T47D (cell line): Measurements from ENCODE around the gene KATNB1.
"Not testable (repeated sequence)": the region's sequence is repeated elsewhere in the genome, so short reads cannot be mapped to it uniquely, and the experiment has no call there.

Experiments used
- DNase-seq, 2 experiments: peaks; one replicate each; pipeline versions ENCODE4 v3.0.0 to v3.0.0-alpha.2; 2011 to 2012; ENCODE audit warnings: low read depth in 1 of 2, low spot score in 1 of 2
- JUND ChIP-seq: IDR thresholded peaks from 2 replicates; pipeline ENCODE4 v1.6.1; 2012; ENCODE audit warnings: low read depth
- in situ Hi-C: cut with HindIII; loops from 2 replicates; pipeline ENCODE4 v1.10.0; 2016; ENCODE audit warnings: low sequenced_read_pairs, low pct_unique_long_range_greater_than_20kb

KATNB1 gene

DNA sequence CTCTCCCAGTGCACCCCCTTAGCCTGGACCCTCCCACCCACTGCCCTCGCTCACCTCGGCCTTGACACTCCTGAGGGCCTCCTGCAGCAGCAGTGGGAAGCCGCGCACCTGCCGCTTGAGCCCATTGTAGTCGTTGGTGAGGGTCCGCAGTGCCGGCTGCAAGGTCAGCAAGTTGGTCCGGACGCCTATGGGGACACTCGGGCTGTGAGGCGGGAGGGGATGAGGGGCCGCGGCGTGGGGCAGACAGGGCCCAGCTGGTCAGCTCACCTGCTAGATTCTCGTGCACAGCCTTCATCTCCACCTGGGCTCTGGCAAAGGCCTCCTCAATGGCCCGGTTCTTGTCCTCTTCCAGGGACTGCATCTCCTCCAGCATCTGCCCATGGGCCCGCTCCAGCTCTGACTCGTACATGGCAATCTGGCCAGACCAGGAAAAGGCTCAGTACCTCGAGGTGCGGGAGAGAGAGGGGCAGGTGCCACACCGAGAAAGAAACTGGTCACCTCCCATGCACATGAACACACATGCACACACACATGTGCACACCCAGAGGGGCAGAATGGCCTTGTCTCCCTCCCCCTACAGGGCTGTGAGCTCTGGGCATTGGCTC, 34.1 kb downstream of the KATNB1 start:
- DNase-seq = no peak
- TF ChIP-seq JUND = no peak
- in situ Hi-C loops = no loop called here

- in situ Hi-C loops = no loop called here
- TF ChIP-seq JUND = no peak
- DNase-seq = no peak
Observed at GRCh38 chr16:57770361-57770760, 34.8 kb downstream of the KATNB1 start.

DNA sequence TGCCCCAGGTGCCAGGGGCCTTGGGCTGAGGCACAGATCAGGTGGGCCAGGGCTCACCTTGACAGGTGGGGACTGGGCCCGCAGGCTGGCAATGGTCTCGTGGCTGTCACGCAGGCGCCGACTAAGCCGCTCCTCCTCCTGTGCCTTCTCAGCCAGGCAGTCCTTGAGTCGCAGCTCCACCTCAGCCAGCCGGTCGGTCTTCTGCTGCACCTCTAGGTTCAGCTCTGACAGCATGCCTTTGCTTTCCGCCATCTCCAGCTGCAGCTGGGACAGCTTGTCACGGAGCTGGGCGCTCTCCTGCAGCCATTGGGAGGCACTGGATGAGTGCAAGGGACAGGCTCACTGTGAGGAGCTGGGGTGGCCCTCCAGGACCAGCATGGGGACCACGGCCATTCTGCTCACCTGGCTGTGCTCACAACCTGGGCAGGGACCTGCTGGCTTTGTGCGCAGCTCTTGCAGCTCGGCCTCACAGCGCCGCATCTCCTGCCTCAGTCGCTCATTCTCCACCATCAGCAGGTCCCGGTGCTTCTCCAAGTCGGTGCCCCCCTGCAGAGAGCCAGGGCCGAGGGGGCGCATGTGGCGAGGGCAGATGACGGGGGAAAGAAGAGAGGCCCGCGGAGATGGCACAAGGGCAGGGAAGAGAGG, 35.7 kb downstream of the KATNB1 start:
- TF ChIP-seq JUND = no peak
- DNase-seq = no peak
- in situ Hi-C loops = no loop called here

DNA sequence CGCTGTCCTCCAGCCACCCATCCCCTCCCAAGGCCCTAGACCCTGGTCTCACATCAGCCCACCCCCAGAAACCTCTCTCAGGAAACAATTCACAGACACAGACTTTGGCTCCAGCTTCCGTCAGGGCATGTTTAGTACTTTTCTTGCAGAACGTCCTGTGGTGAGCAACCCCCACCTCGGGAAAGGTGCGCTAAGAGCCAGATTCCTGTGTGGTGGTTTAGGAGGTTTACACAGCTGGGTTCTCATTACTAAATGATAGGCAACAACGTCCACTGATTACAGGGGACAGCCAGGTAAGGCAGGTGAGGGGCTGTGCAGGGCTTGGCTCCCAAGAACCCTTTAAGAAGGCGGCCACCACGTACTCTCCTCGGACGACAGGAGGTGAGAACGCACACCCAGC, 37.4 kb downstream of the KATNB1 start:
- TF ChIP-seq JUND = no peak
- DNase-seq = no peak
- in situ Hi-C loops = no loop called here

DNA sequence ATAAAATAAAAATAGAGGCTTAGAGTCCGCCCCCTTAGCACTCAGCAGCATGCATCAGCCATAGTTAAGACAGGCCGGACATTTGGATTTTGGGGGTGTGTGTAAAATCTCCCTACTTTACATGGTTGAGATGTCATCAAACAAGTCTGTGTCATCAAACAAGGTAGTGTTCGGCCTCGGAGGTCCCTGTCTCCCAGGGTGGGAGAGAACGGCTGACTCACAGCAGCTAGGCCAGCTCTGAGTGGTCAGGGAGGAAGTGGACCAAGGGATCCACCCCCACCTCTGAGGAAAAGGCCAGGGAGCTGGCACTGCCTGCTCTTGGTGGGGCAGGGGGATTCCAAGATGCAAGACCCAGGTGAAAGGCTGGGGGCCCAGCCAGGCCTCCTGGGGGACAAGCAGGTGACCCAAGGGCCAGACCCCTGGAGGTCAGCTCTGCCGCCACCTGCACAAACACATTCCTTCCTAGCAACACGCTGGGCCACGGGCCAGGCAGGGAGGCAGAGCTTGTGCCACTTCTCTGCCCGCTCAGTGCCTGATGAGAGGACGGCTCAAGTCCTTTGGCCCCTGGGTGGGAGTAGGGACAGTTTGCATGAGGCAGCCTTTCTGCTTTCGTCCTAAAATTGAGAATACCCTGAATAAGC, 38.2 kb downstream of the KATNB1 start:
- TF ChIP-seq JUND = no peak
- in situ Hi-C loops = no loop called here
- DNase-seq = no peak

DNA sequence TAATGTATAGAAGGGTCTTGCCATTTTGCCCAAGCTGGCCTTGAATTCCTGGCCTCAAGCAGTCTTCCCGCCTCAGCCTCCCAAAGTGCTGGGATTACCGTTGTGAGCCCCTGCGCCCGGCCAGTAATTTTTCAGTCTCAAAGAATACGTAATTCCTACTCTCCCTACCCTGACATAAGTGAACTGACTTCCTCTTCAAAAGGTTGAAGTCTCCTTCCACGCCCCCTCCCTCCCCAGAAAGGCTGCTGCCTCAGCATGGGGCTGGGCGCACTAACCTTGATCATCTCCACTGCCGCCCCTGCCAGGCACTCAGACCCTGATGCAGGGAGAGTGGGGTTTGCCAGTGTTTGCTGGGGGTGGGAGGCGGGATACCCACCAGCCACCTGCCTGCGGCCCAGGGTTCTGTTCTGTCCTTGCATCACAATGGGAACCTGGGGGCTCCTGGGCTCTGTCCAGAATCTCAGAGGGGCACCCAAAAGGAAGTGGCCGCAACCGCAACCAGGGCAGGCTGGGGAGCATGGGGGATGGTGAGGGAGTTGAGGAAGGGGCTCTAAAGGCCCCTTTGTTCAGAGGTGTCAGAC, 39.2 kb downstream of the KATNB1 start:
- in situ Hi-C loops = no loop called here
- TF ChIP-seq JUND = no peak
- DNase-seq = no peak

GRCh38 chr16:57775661-57776469, 40.3 kb downstream of the KATNB1 start:
- TF ChIP-seq JUND = no peak
- in situ Hi-C loops = no loop called here
- DNase-seq = peak in 1 of 2 experiments; percentile 19

DNA sequence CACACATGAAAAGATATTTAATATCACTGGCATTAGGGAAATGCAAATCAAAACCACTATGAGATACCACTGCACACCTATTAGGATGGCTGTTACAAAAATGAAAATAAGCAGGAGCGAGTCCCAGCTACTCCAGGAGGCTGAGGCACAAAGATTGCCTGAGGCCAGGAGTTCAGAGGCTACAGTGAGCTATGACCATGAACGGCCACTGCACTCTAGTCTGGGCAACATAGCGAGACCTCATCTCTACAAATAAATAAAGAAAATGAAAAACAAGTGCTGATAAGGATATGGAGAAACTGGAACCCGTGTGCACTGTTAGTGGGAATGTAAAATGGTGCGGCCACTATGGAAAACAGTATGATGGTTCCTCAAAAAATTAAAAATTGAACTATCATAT, 43.1 kb downstream of the KATNB1 start:
- DNase-seq = no peak
- TF ChIP-seq JUND = no peak
- in situ Hi-C loops = no loop called here

DNA sequence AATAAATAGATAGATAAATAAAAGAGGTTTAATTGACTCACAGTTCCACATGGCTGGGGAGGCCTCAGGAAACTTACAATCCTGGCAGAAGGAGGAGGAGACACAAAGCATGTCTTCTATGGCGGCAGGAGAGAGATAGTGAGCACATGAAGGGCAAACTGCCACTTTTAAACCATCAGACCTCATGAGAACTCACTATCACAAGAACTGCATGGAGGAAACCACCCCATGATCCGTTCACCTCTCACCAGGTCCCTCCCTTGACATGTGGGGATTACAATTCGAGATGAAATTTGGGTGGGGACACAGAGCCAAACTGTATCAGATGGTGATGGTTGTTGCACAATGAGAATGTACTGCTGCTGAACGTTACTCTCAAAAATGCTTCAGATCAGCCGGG, 44.3 kb downstream of the KATNB1 start:
- in situ Hi-C loops, DNase-seq: not testable (repeated sequence)

- TF ChIP-seq JUND = no peak
- no peak for DNase-seq
- in situ Hi-C loops = no loop called here
Observed at GRCh38 chr16:57781349-57781740, 45.8 kb downstream of the KATNB1 start.

DNA sequence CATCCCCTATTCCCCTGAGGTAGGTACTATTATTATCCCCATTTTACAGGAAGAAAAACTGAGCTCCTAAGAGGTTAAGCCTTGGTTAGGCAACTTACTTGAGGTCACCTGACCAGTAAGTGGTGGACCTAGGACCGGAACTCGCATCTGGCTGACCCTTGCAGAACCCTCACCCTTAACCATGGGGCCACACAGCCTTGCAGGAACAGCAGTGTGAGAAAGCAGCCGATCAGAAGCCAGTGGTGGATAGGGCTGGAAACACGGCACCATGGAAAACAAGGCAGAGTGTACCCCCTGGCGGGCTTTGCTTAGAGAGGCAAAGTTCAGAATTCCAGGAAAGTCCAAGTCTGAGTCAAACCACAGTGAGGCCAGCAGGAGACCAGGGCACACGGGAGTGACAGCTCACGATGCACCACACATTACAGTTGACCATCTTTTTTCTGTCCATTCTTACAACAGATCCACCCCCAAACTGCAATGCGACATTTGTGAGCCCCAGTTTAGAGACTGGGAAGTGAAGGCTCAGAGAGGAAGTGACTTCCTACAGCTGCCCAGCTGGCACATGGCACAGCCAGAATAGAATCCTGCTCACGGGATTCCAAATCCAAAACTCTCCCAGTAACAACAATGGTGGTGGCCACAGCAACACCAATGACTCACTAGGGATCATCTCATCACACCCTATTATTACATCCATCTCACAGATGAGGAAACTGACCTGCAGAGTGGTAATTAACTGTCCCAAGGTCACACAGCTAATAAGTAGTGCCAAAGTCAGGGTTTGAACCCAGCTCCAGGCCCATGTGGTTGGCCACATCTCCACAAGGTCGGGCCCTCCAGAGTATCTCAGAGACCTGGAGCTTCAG, 46.4 kb downstream of the KATNB1 start:
- DNase-seq = no peak
- in situ Hi-C loops = no loop called here
- TF ChIP-seq JUND = no peak

GRCh38 chr16:57782607-57783055, 47.1 kb downstream of the KATNB1 start:
- in situ Hi-C loops, DNase-seq: not testable (repeated sequence)
